GM18505 (cell line): Measurements from ENCODE around the gene RCBTB2.

Experiments used
- ATAC-seq: cut with Tn5 transposase; IDR thresholded peaks from one replicate; pipeline ENCODE4 v1.9.1; 2021; ENCODE audit not compliant: unreplicated experiment
- POLR2A ChIP-seq: IDR thresholded peaks from 4 replicates; pipeline ENCODE4 v1.6.1; 2011; ENCODE audit warnings: borderline replicate concordance; ENCODE audit not compliant: insufficient read depth, insufficient read length; ENCODE audit errors: extremely low read depth

The RCBTB2 gene

DNA sequence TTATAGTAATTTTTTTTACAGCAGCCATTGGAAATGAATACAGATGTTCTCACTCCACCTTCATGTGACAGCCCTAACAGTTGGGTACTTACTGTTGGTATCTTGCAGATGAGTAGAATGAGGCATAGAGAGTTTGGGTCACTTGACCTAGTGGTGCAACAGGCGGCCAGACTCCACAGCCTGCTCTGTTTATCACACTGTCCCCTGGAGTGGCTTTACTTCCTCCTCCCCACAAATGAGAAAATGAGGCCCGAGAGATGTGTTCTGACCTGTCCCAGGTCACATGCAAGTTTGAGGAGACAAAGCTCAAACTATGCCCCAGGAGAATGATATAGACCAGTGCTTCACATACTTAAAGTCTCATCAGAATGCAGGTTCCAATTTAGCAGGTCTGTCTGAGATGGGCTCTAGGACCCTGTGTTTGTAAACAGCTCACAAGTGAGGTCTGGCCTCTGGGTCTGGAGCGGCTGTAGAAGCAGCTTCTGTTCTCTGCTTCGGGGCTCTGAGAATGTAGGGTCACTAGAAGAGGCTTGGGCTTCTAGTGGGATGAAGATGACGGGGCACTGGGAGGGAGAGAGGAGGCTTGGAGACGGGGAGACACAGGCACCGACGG lies 37.4 kb upstream of the RCBTB2 start:
- TF ChIP-seq POLR2A = no peak
- no peak for ATAC-seq

DNA sequence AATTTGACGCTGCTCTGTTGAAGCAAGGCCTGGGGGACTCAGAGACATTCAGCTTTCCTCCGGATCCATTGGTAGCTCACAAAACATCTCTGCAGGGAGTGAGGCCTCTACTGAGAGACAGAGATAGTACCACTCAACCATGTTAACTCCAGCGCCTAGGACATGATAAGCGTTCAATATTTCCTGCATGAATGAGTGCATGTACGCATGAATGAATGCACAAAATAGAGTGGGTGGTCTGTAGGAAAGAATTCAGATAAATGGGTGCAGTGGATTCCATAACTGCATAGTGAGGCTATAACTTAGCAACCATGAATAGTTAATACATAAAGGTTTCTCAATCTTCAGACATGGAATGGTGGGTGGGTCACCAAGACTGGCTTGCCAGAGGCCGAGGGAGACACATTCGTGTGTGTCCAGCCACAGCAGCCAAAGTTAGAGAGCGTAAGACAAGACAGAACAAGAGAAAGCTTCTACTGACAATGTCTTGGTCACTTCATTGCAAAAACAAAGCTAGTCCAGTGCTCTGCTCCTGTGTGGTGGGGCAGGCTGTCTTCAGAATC lies 36.3 kb upstream of the RCBTB2 start:
- no peak for TF ChIP-seq POLR2A
- no peak for ATAC-seq

DNA sequence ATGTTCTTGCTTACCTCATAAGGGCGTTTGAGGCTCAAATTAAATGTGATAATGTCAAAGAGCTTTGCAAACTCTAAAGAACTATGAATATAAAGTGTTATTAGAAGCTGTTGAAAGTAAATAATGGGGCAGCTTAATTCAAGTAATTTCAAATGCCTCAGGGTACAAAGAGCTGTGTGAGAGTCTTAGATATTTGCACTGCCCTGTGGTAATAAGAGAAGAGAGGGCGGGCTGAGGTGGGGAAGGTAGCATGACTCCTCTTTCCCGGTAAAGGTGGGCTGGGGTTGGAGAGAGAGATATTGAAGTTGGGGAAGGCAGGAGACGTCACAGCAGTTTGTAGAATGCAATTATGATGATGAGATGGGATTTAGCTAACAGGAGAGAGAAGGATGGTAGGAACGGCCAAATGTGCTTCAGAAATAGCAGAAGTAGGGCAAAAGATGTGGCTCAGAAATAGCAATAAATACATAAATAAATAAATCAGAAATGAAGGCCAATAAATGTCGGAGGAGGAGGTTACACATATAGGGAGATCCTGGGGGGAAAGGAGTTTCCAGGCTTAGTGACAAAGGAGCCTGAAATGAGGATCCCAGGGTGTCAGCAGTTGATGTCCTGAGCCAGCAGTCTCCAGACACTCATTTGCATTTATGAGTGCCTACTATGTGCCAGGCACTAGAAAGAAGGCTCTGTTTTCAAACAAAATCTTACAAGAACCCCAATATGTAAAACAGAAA lies 35.7 kb upstream of the RCBTB2 start:
- ATAC-seq = no peak
- no peak for TF ChIP-seq POLR2A

DNA sequence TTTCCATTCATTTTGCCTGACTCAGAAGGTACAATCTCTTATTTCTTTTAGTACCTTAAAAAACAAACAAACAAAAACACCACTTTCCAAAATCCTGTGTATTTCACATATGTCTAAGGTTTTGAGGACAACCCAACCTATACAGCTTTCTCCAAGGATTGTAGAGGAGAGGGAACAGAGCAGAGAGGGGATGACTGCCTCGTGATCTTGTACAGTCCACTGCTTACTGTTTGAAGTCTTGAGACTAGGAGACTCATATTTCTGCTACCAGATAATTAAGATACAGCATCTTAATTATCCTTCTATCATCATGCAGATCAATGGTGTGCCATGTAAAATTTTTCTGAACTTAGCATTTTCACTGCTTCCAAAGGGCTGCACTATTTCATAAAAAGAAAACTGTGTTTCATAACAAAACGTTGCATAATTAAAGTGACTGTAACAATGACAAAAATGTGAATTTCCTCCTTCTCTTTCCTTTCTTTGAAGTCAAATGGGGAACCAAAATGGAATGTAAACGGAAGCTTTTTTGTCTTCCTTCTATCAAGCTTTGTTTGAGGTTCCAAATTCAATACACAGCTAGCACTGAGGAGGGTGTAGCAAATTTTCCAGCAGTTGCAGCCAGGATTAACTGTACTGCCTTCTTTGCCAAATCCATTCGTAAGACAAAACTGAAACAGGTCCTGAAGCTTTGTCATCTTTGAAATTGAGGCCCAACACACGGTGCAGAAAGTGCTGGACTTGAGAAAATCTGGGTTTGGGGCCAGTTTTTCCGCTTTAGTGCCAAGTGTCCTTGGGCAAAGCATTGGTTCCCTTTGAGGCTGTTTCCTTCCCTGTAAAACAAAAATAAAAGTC lies 34.9 kb upstream of the RCBTB2 start:
- TF ChIP-seq POLR2A = no peak
- no peak for ATAC-seq

DNA sequence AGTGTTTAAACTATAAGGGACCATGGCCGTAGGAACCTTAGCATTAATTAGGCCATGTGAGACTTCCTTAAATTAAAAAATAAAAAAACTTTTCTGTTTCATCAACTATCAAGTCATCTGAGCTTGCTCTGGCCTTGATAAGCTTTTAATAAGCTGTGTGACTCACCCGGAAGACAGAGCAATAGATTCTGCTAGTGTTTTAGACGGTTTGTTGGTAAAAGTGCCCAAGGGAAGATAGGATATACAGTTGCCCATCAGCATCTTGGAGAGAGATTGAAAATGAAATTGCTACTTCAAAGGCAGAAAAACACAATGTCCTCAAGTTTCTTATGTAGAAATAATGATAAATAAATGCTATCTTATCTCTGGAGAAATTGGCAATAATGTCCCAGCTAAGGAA lies 31.2 kb upstream of the RCBTB2 start:
- no peak for TF ChIP-seq POLR2A

DNA sequence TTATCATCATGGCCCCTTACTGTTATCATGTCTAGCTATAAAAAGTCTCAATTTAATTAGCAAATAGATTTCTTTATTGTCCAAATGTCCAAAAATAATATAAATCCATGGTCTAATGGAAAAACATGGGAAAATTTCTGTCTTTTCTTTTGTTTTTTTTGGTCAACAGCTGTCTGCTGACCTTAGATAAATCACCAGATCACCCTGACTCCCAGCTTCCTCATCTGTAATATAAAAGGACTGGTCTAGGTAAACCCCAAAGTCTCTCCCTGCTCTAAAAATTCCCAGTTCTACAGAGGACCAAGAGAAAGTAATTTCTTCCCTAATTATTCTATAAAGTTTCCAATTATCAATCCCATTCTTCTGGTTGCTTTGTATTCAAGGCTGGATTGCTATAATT lies 30.7 kb upstream of the RCBTB2 start:
- ATAC-seq = no peak
- no peak for TF ChIP-seq POLR2A

More for the DNA sequence above, 31.2 kb upstream of the RCBTB2 start:
- ATAC-seq = no peak

DNA sequence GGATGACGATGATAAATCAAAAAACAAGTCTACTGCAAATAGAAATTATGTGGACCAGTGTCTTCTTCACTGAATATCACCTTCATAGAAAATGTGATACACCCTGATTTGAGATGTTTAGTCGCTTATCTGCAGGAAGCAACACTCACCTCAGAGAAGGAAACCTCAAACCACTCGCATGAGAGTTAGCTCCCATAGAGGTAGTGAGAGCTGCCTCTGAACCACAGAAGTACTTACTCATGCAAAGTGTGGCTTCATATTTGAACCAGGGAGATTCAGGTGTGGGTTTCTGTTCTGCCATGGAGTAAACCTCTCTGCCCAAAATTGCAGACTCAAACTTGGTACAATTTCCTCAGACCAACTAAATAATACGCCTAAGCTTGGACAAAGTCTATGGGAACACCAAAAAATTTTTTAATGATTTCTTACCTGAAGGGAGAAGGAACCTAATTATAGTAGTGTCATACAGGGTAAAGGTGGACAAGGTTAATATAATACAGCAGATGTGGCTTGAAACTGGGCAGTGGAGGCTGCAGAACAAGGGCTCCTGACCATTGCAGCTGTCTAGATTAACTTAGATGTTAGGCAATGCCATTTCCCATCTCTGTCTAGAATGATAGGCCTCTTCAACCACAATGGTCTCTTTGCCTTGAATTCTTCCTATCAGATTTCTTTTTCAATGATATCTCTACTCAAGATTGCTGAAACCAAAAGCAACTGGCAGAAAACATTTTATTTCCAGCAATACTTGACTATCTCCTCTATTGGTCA lies 29.6 kb upstream of the RCBTB2 start:
- peak; percentile 14 for TF ChIP-seq POLR2A
- peak; percentile 96 for ATAC-seq

DNA sequence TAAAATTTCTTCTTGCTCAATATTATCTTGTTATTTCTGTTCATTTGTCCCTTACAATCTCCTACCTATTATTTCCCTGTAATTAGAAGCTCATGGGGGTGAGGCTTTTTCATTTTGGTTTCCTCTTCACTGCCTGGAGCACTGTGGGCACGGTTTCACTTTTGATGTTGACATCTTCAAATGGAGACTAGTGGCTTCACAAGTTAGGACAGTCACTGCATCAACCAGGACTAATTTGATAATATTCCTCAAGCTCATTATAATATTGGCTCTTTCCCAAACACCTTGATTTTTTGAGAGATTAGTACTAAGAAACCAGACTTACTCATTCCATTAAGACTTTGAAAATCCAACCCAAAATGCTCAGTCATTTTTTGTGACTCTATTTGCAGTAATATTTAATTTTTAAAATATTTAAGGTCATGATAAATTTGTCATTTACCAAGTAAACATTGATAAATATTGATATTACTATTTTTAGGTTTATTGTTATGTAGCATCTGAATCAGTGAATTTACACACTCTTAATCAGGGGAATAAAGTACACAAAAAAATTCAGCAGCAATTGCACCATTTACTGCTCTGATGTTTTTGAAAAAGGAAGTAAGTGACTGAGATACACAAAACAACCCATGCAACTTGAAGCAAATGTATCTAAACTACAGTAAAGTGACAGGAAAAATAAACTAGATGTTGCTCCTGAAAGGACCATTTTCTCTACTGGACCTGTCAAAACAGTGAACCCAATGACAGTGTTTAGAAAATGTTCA lies 28.8 kb upstream of the RCBTB2 start:
- TF ChIP-seq POLR2A = no peak
- no peak for ATAC-seq

DNA sequence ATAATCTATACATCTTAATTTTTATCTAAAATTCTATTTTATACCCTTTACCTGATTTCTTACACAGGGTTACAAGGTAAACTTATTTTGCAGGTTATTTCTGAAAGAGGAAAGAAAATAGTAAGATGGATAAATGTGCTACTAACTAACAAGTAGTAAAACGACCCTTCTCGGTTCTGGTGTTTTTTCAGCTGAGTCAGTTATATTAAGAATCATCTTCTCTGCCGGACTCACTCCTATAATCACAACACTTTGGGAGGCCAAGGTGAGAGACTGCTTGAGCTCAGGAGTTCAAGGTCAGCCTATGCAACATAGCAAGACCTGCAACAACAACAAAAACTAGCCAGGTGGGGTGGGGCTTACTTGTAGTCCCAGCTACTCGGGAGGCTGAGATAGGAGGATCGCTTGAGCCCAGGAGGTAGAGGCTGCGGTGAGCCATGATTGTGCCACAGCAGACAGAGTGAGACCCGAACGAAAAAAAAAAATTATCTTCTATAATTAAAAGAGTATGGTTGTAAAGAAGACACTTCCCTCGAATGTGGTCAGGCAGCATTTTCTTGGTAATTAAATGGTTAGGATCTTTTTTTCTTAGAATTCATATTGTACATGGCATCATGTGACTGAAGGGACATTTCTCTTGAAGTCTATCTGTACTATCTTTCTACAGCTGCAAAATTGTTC lies 27.9 kb upstream of the RCBTB2 start:
- ATAC-seq = no peak
- TF ChIP-seq POLR2A = no peak

DNA sequence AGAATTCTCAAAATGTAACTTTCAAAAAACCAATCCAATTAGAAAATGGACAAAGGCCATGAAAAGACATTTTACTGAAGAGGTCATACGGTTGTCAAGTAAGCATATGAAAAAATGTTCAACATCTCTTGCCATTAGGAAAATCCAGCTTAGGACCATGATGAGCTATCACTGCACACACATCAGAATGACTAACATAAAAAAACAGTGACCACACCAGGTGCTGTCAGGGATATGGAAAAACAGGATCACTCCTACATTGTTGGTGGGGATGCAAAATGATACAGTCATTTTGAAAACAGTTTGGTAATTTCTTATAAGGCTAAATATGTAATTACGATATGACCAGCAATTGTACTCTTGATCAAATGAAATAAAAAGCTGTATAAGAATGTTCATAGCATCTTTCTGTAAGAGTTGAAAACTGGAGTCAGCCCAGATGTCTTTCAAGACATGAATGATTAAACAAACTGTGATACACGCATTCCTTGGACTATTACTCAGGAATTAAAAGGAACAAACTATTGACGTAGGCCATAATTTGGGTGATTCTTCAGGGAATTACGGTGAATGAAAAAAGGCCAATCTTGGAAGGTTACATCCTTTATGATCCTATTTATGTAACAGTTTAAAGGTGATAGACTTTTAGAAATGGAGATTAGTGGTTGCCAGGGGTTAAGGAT lies 26.9 kb upstream of the RCBTB2 start:
- TF ChIP-seq POLR2A = no peak
- no peak for ATAC-seq

DNA sequence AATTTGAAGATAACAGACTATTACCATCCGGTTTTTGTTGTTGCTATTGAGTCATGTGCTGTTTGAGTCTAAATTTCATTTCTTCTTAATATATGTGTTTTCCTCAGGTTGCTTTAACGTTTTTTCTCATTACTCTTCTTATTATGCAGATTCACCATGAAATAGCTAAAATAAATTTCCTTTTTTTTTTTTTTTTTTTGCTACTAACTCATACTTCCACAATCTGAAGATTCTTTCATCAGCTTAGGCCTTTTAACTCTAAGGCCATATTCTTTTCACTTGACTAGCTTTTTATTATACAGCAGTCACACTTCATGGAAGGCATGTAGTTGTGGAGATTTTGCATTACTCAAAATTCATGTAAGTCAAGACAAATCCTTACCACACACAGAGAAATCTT lies 23.9 kb upstream of the RCBTB2 start:
- no peak for ATAC-seq
- no peak for TF ChIP-seq POLR2A
